ENCODE measurements around the gene MAD2L1.

Gene MAD2L1

DNA sequence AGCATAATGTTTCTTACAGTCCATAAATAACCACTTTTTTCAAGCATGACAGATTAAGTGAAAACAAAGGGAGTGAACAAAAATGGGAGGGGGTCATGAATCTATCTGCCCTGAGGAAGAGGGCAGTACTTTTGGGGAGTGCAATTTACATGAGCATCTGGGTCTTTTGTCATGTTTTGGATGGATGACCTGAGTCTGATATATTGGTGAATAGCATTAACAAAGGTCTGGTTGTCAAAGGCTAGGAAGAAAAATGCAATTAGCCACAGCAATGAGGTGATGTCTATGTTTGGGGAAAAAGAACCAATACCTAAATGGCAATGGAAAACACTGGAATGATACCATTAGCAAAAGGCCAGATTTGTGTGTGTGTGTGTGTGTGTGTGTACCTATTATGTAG, 15.1 kb upstream of the MAD2L1 start:
- Histone ChIP-seq H3K4me3 (ENCODE audit: low read depth, low read length) (no peak overlapping the region), H3K27me3 (ENCODE audit: insufficient read depth, low read depth, severe bottlenecking) (no peaks in the 10 kb centered on the region), H3K9me3 (ENCODE audit: severe bottlenecking) (no peaks in the 10 kb centered on the region), H3K27ac (no peak overlapping the region), H3K36me3 (no peaks in the 10 kb centered on the region)
- no peak for DNase-seq
- TF ChIP-seq, protein P1, sequence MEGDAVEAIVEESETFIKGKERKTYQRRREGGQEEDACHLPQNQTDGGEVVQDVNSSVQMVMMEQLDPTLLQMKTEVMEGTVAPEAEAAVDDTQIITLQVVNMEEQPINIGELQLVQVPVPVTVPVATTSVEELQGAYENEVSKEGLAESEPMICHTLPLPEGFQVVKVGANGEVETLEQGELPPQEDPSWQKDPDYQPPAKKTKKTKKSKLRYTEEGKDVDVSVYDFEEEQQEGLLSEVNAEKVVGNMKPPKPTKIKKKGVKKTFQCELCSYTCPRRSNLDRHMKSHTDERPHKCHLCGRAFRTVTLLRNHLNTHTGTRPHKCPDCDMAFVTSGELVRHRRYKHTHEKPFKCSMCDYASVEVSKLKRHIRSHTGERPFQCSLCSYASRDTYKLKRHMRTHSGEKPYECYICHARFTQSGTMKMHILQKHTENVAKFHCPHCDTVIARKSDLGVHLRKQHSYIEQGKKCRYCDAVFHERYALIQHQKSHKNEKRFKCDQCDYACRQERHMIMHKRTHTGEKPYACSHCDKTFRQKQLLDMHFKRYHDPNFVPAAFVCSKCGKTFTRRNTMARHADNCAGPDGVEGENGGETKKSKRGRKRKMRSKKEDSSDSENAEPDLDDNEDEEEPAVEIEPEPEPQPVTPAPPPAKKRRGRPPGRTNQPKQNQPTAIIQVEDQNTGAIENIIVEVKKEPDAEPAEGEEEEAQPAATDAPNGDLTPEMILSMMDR (IDR thresholded peaks at IDR 0.05; ENCODE audit: low read depth, low read length), result no peak

DNA sequence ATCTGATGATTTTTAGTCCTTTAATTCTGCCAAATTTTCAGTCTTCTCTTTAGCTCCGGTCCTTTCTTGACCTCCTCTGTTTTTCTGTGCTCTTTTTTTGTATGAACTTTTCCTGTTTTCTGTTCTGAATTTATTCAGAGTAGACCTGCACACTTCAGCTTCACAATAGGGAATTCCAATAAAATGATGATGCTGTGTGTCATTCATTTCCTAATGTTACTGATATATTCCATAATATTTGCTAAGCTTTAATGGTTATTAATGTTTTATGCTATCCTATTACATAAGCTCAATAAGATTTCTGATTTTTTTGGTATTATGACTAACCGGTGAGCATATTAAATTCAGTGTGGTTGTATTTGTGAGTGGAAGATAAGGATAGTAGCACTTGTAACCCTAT, 13.9 kb upstream of the MAD2L1 start:
- TF ChIP-seq, protein P1 (IDR thresholded peaks at IDR 0.05; ENCODE audit: low read depth, low read length), result no peak
- H3K27ac ChIP-seq, result no peak overlapping the region
- H3K9me3 ChIP-seq (ENCODE audit: severe bottlenecking), result no peaks in the 10 kb centered on the region
- H3K36me3 ChIP-seq, result no peaks in the 10 kb centered on the region
- H3K4me3 ChIP-seq (ENCODE audit: low read depth, low read length), result no peak overlapping the region
- no peaks in the 10 kb centered on the region for H3K27me3 ChIP-seq (ENCODE audit: insufficient read depth, low read depth, severe bottlenecking)
- no peak for DNase-seq

DNA sequence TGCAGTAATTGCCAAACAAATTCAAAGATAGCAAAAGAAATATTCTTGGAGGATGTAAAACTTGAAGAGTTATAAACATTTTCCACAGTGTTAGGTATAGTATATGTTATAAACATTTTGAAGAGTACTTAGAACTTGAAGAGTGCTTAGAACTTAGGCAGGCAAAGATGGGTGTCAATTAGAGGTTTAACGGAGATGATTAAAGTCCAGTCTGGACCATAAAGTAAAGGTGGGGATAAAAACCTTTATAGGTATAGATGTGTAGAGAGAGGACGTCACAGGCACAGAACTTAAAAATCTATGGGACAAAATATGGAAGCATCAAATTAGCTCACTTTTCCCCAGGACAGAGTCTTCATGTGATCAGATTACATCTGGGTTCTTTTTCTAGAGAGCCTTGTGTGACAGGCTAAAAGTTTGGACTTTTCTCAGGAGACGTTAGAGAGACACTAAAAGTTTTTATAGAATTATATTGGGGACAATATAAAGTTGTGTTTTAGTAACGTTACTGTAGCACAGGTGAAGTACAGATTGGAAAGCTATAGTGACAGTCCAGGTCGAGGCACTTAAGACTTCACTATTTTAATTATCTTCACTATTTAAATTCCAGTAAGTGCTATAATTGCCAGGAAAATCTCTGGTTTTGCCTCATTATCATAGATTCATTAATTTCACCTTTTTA, 13.3 kb upstream of the MAD2L1 start:
- Histone ChIP-seq H3K36me3 (no peaks in the 10 kb centered on the region), H3K27ac (no peak overlapping the region), H3K4me3 (ENCODE audit: low read depth, low read length) (no peak overlapping the region), H3K9me3 (ENCODE audit: severe bottlenecking) (no peaks in the 10 kb centered on the region), H3K27me3 (ENCODE audit: insufficient read depth, low read depth, severe bottlenecking) (no peaks in the 10 kb centered on the region)
- DNase-seq, result no peak
- TF ChIP-seq, protein P1 (IDR thresholded peaks at IDR 0.05; ENCODE audit: low read depth, low read length), result no peak

DNA sequence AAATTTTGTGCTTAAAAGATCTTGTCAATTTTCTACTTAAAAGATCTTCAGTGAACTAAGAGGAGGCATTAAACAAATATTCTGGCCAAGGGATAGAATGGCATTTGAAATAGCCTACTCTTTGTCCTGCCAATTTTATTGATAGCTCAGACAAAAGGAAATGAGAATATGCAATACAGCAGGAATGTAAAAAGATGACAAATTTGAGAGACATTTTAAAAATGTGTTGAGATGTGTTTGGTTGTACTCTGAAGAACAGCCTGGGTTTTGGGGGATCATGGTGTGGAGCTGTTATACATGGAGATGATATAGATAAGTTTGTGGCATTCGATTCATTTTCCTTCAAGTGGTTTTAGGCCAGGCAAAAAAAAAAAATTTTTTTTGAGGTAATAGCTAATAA, 11.6 kb upstream of the MAD2L1 start:
- DNase-seq, result no peak
- Histone ChIP-seq H3K4me3 (ENCODE audit: low read depth, low read length) (no peak overlapping the region), H3K27ac (no peak overlapping the region), H3K9me3 (ENCODE audit: severe bottlenecking) (no peaks in the 10 kb centered on the region), H3K36me3 (no peaks in the 10 kb centered on the region), H3K27me3 (ENCODE audit: insufficient read depth, low read depth, severe bottlenecking) (no peaks in the 10 kb centered on the region)
- TF ChIP-seq, protein P1 (IDR thresholded peaks at IDR 0.05; ENCODE audit: low read depth, low read length), result no peak

DNA sequence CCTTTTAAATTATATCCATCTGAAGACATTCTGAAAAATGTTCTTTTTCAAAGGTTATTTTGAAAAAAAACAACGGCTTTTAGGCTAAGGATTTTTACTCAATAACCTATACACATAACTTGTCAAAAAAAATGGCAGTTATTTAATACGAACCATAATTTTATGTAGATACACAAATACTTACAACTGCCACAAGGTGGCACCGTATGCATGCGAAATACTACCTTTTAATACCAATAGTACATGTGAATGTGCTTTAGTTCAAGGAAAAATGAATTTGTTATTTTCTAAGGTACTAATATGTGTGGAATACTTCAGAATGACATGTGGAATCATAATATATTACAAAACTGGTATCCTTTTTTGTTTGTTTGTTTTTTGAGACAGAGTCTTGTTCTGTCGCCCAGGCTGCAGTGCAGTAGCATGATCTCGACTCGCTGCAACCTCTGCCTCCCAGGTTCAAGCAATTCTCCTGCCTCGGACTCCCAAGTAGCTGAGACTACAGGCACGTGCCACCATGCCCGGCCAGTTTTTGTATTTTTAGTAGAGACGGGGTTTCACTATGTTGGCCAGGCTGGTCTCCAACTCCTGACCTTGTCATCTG, 4.6 kb upstream of the MAD2L1 start:
- Histone ChIP-seq H3K4me3 (ENCODE audit: low read depth, low read length) (no peak overlapping the region), H3K36me3 (peaks cover 3% of the 10 kb centered on the region; the same call in 1 of the 2 replicates), H3K9me3 (ENCODE audit: severe bottlenecking) (no peaks in the 10 kb centered on the region), H3K27me3 (ENCODE audit: insufficient read depth, low read depth, severe bottlenecking) (no peaks in the 10 kb centered on the region), H3K27ac (no peak overlapping the region)
- DNase-seq, result peak; percentile 57
- TF ChIP-seq, protein P1 (IDR thresholded peaks at IDR 0.05; ENCODE audit: low read depth, low read length), result no peak

Data from WERI-Rb-1 (cell line).